ENCODE results near the gene MCF2. TPM values are rescaled to one million over a fixed set of nuclear protein-coding genes. Genes with fewer than 3 reads are reported as not detected.
A peak's percentile ranks its signal among the peaks of the same experiment; 100 is the strongest.

Gene MCF2
- total and polyA plus RNA-seq, 8 donors = 0.05 to 0.20 (median 0.09) TPM

GRCh38 chrX:139554991-139555675 is 152.8 kb downstream of the MCF2 start:
- WGBS, 2 donors = 46 to 47% methylated on average over 26 of the region's 26 CpGs
- peak in 1 of 6 donors; percentile 51 for DNase-seq
- TF ChIP-seq CTCF (IDR thresholded peaks at IDR 0.05) = no peak
- intact Hi-C loops (cut with DNase I) = loop anchor here in 2 of 3 donors (10.0 kb wide), 2 partner anchors 430 to 780 kb away; no protein-coding TSS in a partner anchor
- no peak for ATAC-seq
- H3K4me3 ChIP-seq = no peak overlapping the region
- no peaks in the 10 kb centered on the region for H3K9me3 ChIP-seq
- no peak for FAIRE-seq
- H3K27me3 ChIP-seq = peaks cover 0 to 16% (median 4%) of the 10 kb centered on the region in 4 donors
- no peaks in the 10 kb centered on the region for H3K4me1 ChIP-seq
- H3K27ac ChIP-seq = no peak overlapping the region
- no peaks in the 10 kb centered on the region for H3K36me3 ChIP-seq

GRCh38 chrX:139554376-139554775 is 153.6 kb downstream of the MCF2 start:
- intact Hi-C loops (cut with DNase I) = loop anchor here in 2 of 3 donors (10.0 kb wide), 2 partner anchors 430 to 780 kb away; no protein-coding TSS in a partner anchor
- no peak for ATAC-seq
- Histone ChIP-seq H3K27me3 (peaks cover 0 to 16% (median 4%) of the 10 kb centered on the region in 4 donors), H3K27ac (no peak overlapping the region), H3K36me3 (no peaks in the 10 kb centered on the region), H3K4me3 (no peak overlapping the region), H3K9me3 (no peaks in the 10 kb centered on the region), H3K4me1 (no peaks in the 10 kb centered on the region)
- DNase-seq = no peak
- TF ChIP-seq CTCF (IDR thresholded peaks at IDR 0.05) = no peak
- peak; percentile 20 for FAIRE-seq

GRCh38 chrX:139544591-139544990 is 163.4 kb downstream of the MCF2 start:
- DNase-seq = no peak
- H3K9me3 ChIP-seq = peaks cover 0 to 4% (median 0%) of the 10 kb centered on the region in 4 donors
- no peak overlapping the region for H3K4me3 ChIP-seq
- WGBS, 2 donors = 35 to 53% methylated on average over 3 of the region's 3 CpGs
- H3K27ac ChIP-seq = no peak overlapping the region
- H3K36me3 ChIP-seq = no peaks in the 10 kb centered on the region
- peaks cover 0 to 10% (median 0%) of the 10 kb centered on the region in 4 donors for H3K27me3 ChIP-seq
- ATAC-seq = peak in 1 of 4 donors; percentile 29
- no peak for FAIRE-seq
- H3K4me1 ChIP-seq = peaks cover 0 to 5% (median 0%) of the 10 kb centered on the region in 3 donors
- intact Hi-C loops (cut with DNase I) = no loop called here
- TF ChIP-seq CTCF (IDR thresholded peaks at IDR 0.05) = no peak

GRCh38 chrX:139543920-139544319 is 164.0 kb downstream of the MCF2 start:
- Histone ChIP-seq H3K27ac (no peak overlapping the region), H3K36me3 (no peaks in the 10 kb centered on the region), H3K27me3 (peaks cover 0 to 10% (median 0%) of the 10 kb centered on the region in 4 donors), H3K4me3 (no peak overlapping the region), H3K9me3 (peaks cover 0 to 4% (median 0%) of the 10 kb centered on the region in 4 donors), H3K4me1 (peaks cover 0 to 5% (median 0%) of the 10 kb centered on the region in 3 donors)
- DNase-seq (no peak), FAIRE-seq (no peak), ATAC-seq (peak; percentile 63 to 96 (median 84))
- TF ChIP-seq CTCF (IDR thresholded peaks at IDR 0.05) = no peak
- WGBS, 2 donors = 14 to 24% methylated on average over 4 of the region's 4 CpGs
- intact Hi-C loops (cut with DNase I) = no loop called here

- Histone ChIP-seq H3K4me1 (peaks cover 0 to 5% (median 0%) of the 10 kb centered on the region in 3 donors), H3K9me3 (peaks cover 0 to 4% (median 0%) of the 10 kb centered on the region in 4 donors), H3K27ac (no peak overlapping the region), H3K36me3 (no peaks in the 10 kb centered on the region), H3K27me3 (peaks cover 0 to 10% (median 0%) of the 10 kb centered on the region in 4 donors), H3K4me3 (no peak overlapping the region)
- no peak for TF ChIP-seq CTCF (IDR thresholded peaks at IDR 0.05)
- no peak for DNase-seq
- intact Hi-C loops (cut with DNase I) = no loop called here
- WGBS, 2 donors = 52 to 69% methylated on average over 1 of the region's 1 CpG
- no peak for FAIRE-seq
- no peak for ATAC-seq
Observed at GRCh38 chrX:139542652-139543051, 165.3 kb downstream of the MCF2 start.

Data from pancreas (tissue), 10 donors.